ENCODE measurements around the gene RASGRF2. TPM values are rescaled to one million over a fixed set of nuclear protein-coding genes. Genes with fewer than 3 reads are reported as not detected.

Gene RASGRF2
- total and polyA plus RNA-seq, 3 experiments from 2014 or later = 11.1 to 13.5 (median 13.4) TPM

DNA sequence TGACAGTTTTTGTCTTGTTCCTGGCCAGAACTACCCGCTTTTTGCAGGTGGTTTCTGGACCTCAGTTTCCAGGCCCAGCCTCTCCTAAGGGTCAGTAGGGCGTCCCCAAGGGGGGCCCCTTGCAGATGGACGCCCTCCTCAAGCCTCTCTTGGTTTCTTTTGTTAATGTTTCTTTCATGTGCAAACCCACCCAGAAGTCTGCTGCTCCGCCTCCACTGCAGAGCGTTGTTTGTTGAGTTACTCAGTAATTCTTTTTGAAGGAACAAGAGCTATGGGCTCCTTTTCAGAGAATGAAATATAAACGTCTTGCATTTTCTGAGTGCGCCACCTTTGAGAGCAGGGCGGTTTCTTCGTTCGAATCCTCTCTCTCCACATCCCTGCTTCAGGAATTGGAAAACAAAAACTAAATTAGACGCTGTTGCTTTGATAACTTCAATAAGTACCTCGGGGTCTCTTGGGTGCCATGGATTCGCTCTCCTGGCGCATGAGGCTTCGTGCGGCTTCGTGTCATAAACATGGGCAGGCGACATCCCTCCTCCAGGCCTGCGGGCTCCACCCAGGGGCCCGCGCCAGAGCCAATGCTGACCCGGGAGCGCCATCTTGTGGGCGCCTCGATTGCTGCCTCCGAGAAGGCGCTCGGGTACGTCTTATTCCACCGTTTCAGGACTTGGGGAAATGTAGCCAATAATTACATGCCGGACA lies 234.6 kb downstream of the RASGRF2 start:
- peaks cover 0 to 5% of the 10 kb centered on the region in 2 donors for H3K27me3 Mint-ChIP-seq
- H3K36me3 ChIP-seq (ENCODE audit: insufficient read depth, low read length) = no peaks in the 10 kb centered on the region
- H3K4me3 Mint-ChIP-seq = peak overlapping the region in 4 of 7 donors; percentile 50 to 67 (median 54)
- no peaks in the 10 kb centered on the region for H3K9me3 ChIP-seq (ENCODE audit: low read length)
- H3K4me1 ChIP-seq (ENCODE audit: insufficient read depth, low read length) = no peaks in the 10 kb centered on the region
- peaks cover 9 to 10% (median 9%) of the 10 kb centered on the region in 3 donors for H3K4me1 Mint-ChIP-seq
- peaks cover 0 to 18% (median 8%) of the 10 kb centered on the region in 3 donors for H3K36me3 Mint-ChIP-seq
- no peak overlapping the region for H3K4me3 ChIP-seq (ENCODE audit: low read length)
- peak overlapping the region in 4 of 8 donors; percentile 41 to 85 (median 65) for H3K27ac Mint-ChIP-seq
- CTCF ChIA-PET = interaction anchor here (0.7 to 3.1 kb wide), 16 partner anchors 8 to 509 kb away, joined by 3 to 11 read pairs (median 4); no protein-coding TSS in a partner anchor
- POLR2A ChIA-PET = no interaction called here
- no peaks in the 10 kb centered on the region for H3K27me3 ChIP-seq (ENCODE audit: insufficient read depth, low read length, poor library complexity, severe bottlenecking)
- peak; percentile 64 to 79 (median 67) for DNase-seq
- no peak overlapping the region for H3K27ac ChIP-seq (ENCODE audit: low read depth, low read length)
- H3K9me3 Mint-ChIP-seq = no peaks in the 10 kb centered on the region

DNA sequence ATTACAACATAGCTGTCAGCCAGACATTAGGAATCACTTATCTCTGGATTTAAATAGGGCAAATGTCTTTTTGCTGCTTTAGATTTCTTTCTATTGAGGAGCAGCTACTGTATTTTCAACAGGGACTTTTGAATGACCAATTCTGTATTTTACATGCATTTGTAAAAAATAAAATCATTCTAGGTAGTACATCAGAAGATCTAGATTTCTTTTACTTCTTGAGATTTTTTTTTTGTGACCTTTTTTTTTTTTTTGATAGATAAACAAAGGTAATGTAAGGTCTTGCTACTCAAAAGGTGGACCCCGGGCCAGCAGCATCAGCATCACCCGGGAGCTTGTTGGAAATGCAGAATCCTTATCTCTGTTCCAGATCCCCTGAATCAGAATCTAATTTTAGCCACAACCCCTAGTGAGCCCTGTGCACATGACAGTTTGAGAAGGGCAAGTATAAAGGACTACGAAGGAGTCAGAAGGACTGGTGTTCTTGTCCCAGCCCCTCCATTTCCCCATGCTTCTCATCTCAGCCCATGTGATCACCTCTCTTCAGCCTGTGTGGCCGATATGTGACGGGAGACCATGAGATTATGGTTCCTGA lies 235.3 kb downstream of the RASGRF2 start:
- Mint-ChIP-seq H3K4me1 (peaks cover 9 to 10% (median 9%) of the 10 kb centered on the region in 3 donors), H3K27ac (peak overlapping the region in 2 of 8 donors; percentile 51 to 79), H3K36me3 (peaks cover 0 to 15% (median 7%) of the 10 kb centered on the region in 3 donors), H3K27me3 (peaks cover 0 to 5% of the 10 kb centered on the region in 2 donors), H3K9me3 (no peaks in the 10 kb centered on the region), H3K4me3 (peak overlapping the region in 2 of 7 donors; percentile 11 to 50)
- ChIA-PET CTCF (interaction anchor here (0.7 to 3.1 kb wide), 16 partner anchors 8 to 510 kb away, joined by 3 to 11 read pairs (median 4); no protein-coding TSS in a partner anchor), POLR2A (no interaction called here)
- H3K36me3 ChIP-seq (ENCODE audit: insufficient read depth, low read length) = no peaks in the 10 kb centered on the region
- no peaks in the 10 kb centered on the region for H3K27me3 ChIP-seq (ENCODE audit: insufficient read depth, low read length, poor library complexity, severe bottlenecking)
- no peaks in the 10 kb centered on the region for H3K9me3 ChIP-seq (ENCODE audit: low read length)
- H3K4me3 ChIP-seq (ENCODE audit: low read length) = no peak overlapping the region
- no peak overlapping the region for H3K27ac ChIP-seq (ENCODE audit: low read depth, low read length)
- H3K4me1 ChIP-seq (ENCODE audit: insufficient read depth, low read length) = no peaks in the 10 kb centered on the region
- no peak for DNase-seq

DNA sequence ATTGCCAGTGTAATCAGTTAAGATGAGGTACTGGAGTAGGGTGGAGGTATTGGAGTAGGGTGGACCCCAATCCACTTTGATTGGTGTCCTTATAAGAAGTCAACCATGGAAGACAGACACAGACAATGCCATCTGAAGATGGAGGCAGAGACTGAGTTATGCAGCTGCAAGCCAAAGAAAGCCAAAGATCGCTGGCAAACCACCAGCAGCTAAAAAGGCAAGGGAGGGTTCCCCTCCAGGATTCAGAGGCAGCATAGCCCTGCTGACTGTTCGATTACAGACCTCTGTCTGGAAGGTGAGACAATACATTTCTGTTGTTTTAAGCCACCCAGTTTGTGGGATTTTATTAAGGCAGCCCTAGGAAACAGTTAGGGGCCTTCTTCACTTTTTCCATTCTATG lies 242.5 kb downstream of the RASGRF2 start:
- no peaks in the 10 kb centered on the region for H3K9me3 Mint-ChIP-seq
- H3K36me3 Mint-ChIP-seq = peaks cover 0 to 58% (median 6%) of the 10 kb centered on the region in 3 donors
- H3K27ac ChIP-seq (ENCODE audit: low read depth, low read length) = no peak overlapping the region
- H3K4me1 ChIP-seq (ENCODE audit: insufficient read depth, low read length) = no peaks in the 10 kb centered on the region
- ChIA-PET POLR2A (no interaction called here), CTCF (interaction anchor here (1.3 kb wide), 2 partner anchors 7 to 8 kb away, joined by 3 to 4 read pairs; no protein-coding TSS in a partner anchor)
- no peaks in the 10 kb centered on the region for H3K27me3 ChIP-seq (ENCODE audit: insufficient read depth, low read length, poor library complexity, severe bottlenecking)
- H3K4me3 ChIP-seq (ENCODE audit: low read length) = no peak overlapping the region
- H3K27me3 Mint-ChIP-seq = no peaks in the 10 kb centered on the region
- H3K27ac Mint-ChIP-seq = peak overlapping the region in 1 of 8 donors; percentile 52
- H3K36me3 ChIP-seq (ENCODE audit: insufficient read depth, low read length) = peaks cover 16% of the 10 kb centered on the region
- no peaks in the 10 kb centered on the region for H3K4me1 Mint-ChIP-seq
- no peaks in the 10 kb centered on the region for H3K9me3 ChIP-seq (ENCODE audit: low read length)
- no peak overlapping the region for H3K4me3 Mint-ChIP-seq
- no peak for DNase-seq

DNA sequence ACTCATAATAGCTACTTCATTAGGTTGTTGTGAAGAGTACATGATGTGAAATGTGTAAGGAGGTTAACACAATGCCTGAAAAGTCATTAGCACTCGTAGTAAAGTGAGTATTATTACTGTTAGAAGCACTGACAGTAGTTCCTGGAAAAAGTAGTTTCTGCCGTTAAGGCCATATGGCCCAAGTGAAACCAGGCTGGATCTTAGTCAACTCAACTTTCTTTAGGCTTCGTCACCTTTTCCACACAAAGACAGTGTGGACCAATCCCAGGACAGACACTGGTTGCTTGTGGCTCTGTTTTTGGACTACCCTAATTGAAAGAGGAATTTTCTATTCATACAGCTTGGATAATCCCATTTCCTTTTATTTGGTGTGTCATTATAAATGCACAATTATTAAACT lies 243.6 kb downstream of the RASGRF2 start:
- Histone ChIP-seq H3K27ac (ENCODE audit: low read depth, low read length) (no peak overlapping the region), H3K27me3 (ENCODE audit: insufficient read depth, low read length, poor library complexity, severe bottlenecking) (no peaks in the 10 kb centered on the region), H3K9me3 (ENCODE audit: low read length) (no peaks in the 10 kb centered on the region), H3K36me3 (ENCODE audit: insufficient read depth, low read length) (peaks cover 16% of the 10 kb centered on the region), H3K4me3 (ENCODE audit: low read length) (no peak overlapping the region), H3K4me1 (ENCODE audit: insufficient read depth, low read length) (no peaks in the 10 kb centered on the region)
- Mint-ChIP-seq H3K27ac (no peak overlapping the region), H3K27me3 (no peaks in the 10 kb centered on the region), H3K36me3 (peaks cover 0 to 64% (median 6%) of the 10 kb centered on the region in 3 donors), H3K9me3 (no peaks in the 10 kb centered on the region), H3K4me3 (no peak overlapping the region), H3K4me1 (no peaks in the 10 kb centered on the region)
- ChIA-PET CTCF (interaction anchor here (1.3 kb wide), 1 partner anchor 8 kb away, joined by 4 read pairs; no protein-coding TSS in a partner anchor), POLR2A (no interaction called here)
- DNase-seq = no peak

DNA sequence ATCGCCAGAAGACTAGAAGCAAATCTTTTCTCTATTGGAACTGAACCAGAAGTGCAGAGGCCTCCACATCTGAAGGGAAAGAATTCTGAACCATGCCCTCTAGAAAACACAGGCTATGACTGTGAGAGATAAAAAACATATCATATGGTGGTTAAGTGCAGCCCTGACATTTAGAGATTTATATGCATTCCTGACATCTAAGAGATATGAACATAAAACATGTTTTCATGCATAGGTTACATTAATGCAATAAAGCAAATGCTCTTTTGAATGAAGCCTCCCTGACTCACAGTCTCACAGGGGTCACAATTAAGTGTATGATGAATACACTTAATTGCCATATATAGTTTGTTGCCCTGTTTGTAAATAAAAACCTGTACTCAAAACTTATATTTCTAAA lies 244.0 kb downstream of the RASGRF2 start:
- no peak overlapping the region for H3K27ac ChIP-seq (ENCODE audit: low read depth, low read length)
- H3K4me3 ChIP-seq (ENCODE audit: low read length) = no peak overlapping the region
- Mint-ChIP-seq H3K4me1 (no peaks in the 10 kb centered on the region), H3K9me3 (no peaks in the 10 kb centered on the region), H3K27me3 (no peaks in the 10 kb centered on the region), H3K27ac (peak overlapping the region in 1 of 8 donors; percentile 50), H3K36me3 (peaks cover 2 to 68% (median 7%) of the 10 kb centered on the region in 3 donors), H3K4me3 (no peak overlapping the region)
- H3K9me3 ChIP-seq (ENCODE audit: low read length) = no peaks in the 10 kb centered on the region
- H3K36me3 ChIP-seq (ENCODE audit: insufficient read depth, low read length) = peaks cover 21% of the 10 kb centered on the region
- CTCF ChIA-PET = interaction anchor here (2.2 kb wide), 1 partner anchor 9 kb away, joined by 10 read pairs; no protein-coding TSS in a partner anchor
- H3K4me1 ChIP-seq (ENCODE audit: insufficient read depth, low read length) = no peaks in the 10 kb centered on the region
- H3K27me3 ChIP-seq (ENCODE audit: insufficient read depth, low read length, poor library complexity, severe bottlenecking) = no peaks in the 10 kb centered on the region
- no peak for DNase-seq
- POLR2A ChIA-PET = no interaction called here

DNA sequence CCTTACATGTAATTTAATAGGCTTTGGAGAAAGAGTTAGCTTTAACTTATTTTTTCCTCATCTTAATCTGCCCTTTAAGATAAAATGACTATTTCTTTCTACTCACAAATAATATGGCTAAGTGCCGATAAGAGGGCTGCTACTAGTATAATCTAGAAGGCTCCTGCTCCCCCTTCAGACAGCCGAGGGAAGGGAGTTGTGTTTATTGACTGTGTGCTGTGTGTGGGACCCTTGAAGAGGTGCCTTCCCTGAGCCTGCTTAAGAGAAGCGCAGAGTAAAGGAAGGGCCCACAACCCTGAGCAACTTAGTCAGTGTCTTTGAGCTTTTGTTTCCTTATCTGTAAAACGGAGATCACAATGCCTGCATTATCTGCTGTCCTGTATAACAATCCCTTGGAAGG lies 244.9 kb downstream of the RASGRF2 start:
- H3K4me1 Mint-ChIP-seq = no peaks in the 10 kb centered on the region
- H3K36me3 ChIP-seq (ENCODE audit: insufficient read depth, low read length) = peaks cover 21% of the 10 kb centered on the region
- H3K27ac ChIP-seq (ENCODE audit: low read depth, low read length) = no peak overlapping the region
- no peak overlapping the region for H3K4me3 ChIP-seq (ENCODE audit: low read length)
- no peaks in the 10 kb centered on the region for H3K9me3 ChIP-seq (ENCODE audit: low read length)
- no peaks in the 10 kb centered on the region for H3K27me3 Mint-ChIP-seq
- ChIA-PET CTCF (interaction anchor here (2.2 kb wide), 1 partner anchor 10 kb away, joined by 10 read pairs; no protein-coding TSS in a partner anchor), POLR2A (no interaction called here)
- H3K27ac Mint-ChIP-seq = no peak overlapping the region
- peaks cover 9 to 77% (median 10%) of the 10 kb centered on the region in 3 donors for H3K36me3 Mint-ChIP-seq
- no peak overlapping the region for H3K4me3 Mint-ChIP-seq
- DNase-seq = no peak
- H3K9me3 Mint-ChIP-seq = no peaks in the 10 kb centered on the region
- H3K4me1 ChIP-seq (ENCODE audit: insufficient read depth, low read length) = no peaks in the 10 kb centered on the region
- H3K27me3 ChIP-seq (ENCODE audit: insufficient read depth, low read length, poor library complexity, severe bottlenecking) = no peaks in the 10 kb centered on the region

DNA sequence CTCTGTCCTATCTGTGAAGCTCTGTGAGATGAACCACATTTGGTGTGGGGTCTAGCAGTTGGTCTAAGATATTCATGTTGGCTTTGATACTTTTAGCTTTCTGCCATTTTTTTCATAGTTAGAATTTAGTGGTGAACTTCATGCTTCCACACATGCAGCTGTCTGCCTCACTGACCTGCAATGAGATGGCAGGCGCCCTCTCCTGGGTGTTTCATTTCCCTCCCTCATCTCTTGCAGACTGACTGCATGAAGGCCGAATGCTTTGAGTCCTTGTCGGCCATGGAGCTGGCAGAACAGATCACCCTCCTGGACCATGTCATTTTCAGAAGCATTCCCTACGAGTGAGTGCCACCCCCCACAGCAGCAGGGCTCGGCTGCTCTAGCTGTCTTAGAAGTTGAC lies 246.8 kb downstream of the RASGRF2 start:
- ChIA-PET POLR2A (interaction anchor here (0.6 kb wide), 1 partner anchor 50 kb away, joined by 3 read pairs; no protein-coding TSS in a partner anchor), CTCF (no interaction called here)

DNA sequence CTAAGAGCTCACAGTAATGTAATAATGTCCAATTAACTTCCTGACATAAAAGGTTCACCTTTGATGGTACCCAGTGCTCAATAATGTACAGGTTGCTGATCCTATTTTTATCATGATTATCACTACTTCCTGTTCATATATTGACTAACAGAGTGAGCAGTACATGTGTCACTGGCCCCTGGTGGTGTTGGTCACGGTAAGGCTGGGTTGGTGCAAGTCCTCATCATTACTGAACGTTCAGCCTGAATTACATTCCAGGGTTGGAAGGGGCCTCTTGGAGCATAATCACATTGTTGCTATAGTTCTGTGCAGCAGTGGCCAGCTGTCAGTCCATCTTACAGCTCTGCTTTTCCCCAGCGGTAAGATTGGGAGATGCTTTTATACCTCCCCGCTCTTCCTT lies 248.7 kb downstream of the RASGRF2 start:
- no peak for DNase-seq
- H3K4me1 Mint-ChIP-seq = peaks cover 0 to 3% (median 0%) of the 10 kb centered on the region in 3 donors
- no peaks in the 10 kb centered on the region for H3K9me3 Mint-ChIP-seq
- peaks cover 4% of the 10 kb centered on the region for H3K36me3 ChIP-seq (ENCODE audit: insufficient read depth, low read length)
- H3K4me1 ChIP-seq (ENCODE audit: insufficient read depth, low read length) = no peaks in the 10 kb centered on the region
- H3K27me3 ChIP-seq (ENCODE audit: insufficient read depth, low read length, poor library complexity, severe bottlenecking) = no peaks in the 10 kb centered on the region
- H3K4me3 ChIP-seq (ENCODE audit: low read length) = no peak overlapping the region
- no peak overlapping the region for H3K4me3 Mint-ChIP-seq
- H3K27ac Mint-ChIP-seq = no peak overlapping the region
- H3K36me3 Mint-ChIP-seq = peaks cover 4 to 80% (median 9%) of the 10 kb centered on the region in 3 donors
- no peaks in the 10 kb centered on the region for H3K9me3 ChIP-seq (ENCODE audit: low read length)
- no peaks in the 10 kb centered on the region for H3K27me3 Mint-ChIP-seq
- POLR2A ChIA-PET = no interaction called here
- CTCF ChIA-PET = interaction anchor here (0.6 to 1.4 kb wide), 2 partner anchors 14 to 17 kb away, joined by 3 to 4 read pairs; no protein-coding TSS in a partner anchor
- no peak overlapping the region for H3K27ac ChIP-seq (ENCODE audit: low read depth, low read length)

More for the DNA sequence above, 246.8 kb downstream of the RASGRF2 start:
- no peaks in the 10 kb centered on the region for H3K9me3 ChIP-seq (ENCODE audit: low read length)
- H3K4me1 ChIP-seq (ENCODE audit: insufficient read depth, low read length) = no peaks in the 10 kb centered on the region
- Mint-ChIP-seq H3K36me3 (peaks cover 6 to 82% (median 9%) of the 10 kb centered on the region in 3 donors), H3K9me3 (no peaks in the 10 kb centered on the region), H3K4me1 (no peaks in the 10 kb centered on the region), H3K4me3 (no peak overlapping the region), H3K27ac (no peak overlapping the region), H3K27me3 (no peaks in the 10 kb centered on the region)
- no peak overlapping the region for H3K27ac ChIP-seq (ENCODE audit: low read depth, low read length)
- H3K27me3 ChIP-seq (ENCODE audit: insufficient read depth, low read length, poor library complexity, severe bottlenecking) = no peaks in the 10 kb centered on the region
- H3K36me3 ChIP-seq (ENCODE audit: insufficient read depth, low read length) = peaks cover 13% of the 10 kb centered on the region
- no peak overlapping the region for H3K4me3 ChIP-seq (ENCODE audit: low read length)
- no peak for DNase-seq

Data from CD8-positive, alpha-beta memory T cell (primary cell).